Ascending aorta (tissue), 2 donors: ENCODE results near the gene ANXA9. TPM values are rescaled to one million over a fixed set of nuclear protein-coding genes. Genes with fewer than 3 reads are reported as not detected.
A peak's percentile ranks its signal among the peaks of the same experiment; 100 is the strongest.

ENCODE experiments used
- DNase-seq, 2 donors: peaks; one replicate each; pipeline ENCODE4 v3.0.0-alpha.2; 2019; ENCODE audit warnings: low spot score in 2 of 2
- H3K27ac ChIP-seq, 2 donors: fragments of 200-600 bp; sonication (generic); one replicate each; pipeline ENCODE4 v1.5.1; 2016 to 2017; ENCODE audit warnings: mild to moderate bottlenecking in 1 of 2
- H3K27me3 ChIP-seq: fragments of 200-600 bp; sonication (generic); one replicate; pipeline ENCODE4 v1.5.1; 2017
- H3K36me3 ChIP-seq, 2 donors: fragments of 200-600 bp; sonication (generic); one replicate each; pipeline ENCODE4 v1.5.1; 2016
- H3K4me1 ChIP-seq, 2 donors: fragments of 200-600 bp; sonication (generic); one replicate each; pipeline ENCODE4 v1.5.1; 2016 to 2017; ENCODE audit warnings: mild to moderate bottlenecking in 1 of 2
- H3K4me3 ChIP-seq, 2 donors: fragments of 200-600 bp; sonication (generic); one replicate each; pipeline ENCODE4 v1.5.1; 2016 to 2017; ENCODE audit warnings: mild to moderate bottlenecking in 1 of 2
- H3K9me3 ChIP-seq, 2 donors: fragments of 200-600 bp; sonication (generic); one replicate each; pipeline ENCODE4 v1.5.1; 2016
- CTCF ChIP-seq, 3 experiments: fragments of 200-600 bp in 2 of 3; fragments of 450-650 bp in 1 of 3; sonication (generic) in 2 of 3; IDR thresholded peaks; one replicate each; pipeline ENCODE4 v1.5.1; 2016 to 2019; ENCODE audit warnings: antibody characterized with exemption in 3 of 3, mild to moderate bottlenecking in 1 of 3, moderate library complexity in 1 of 3
- intact Hi-C: fragments of 100-400 bp; cut with DNase I; formaldehyde crosslinking; loops from one replicate; pipeline ENCODE4 v1.15.1; 2023
- total RNA-seq: library from RNA; depleted of rRNA; stranded (reverse); fragments of >200 nt; gene quantifications from one replicate; pipeline ENCODE4 v1.1.0, GENCODE V29; 2016

ANXA9 gene
- total RNA-seq, 1 donor from 2014 or later = not detected

GRCh38 chr1:150960646-150961045, 21.4 kb upstream of the ANXA9 start:
- TF ChIP-seq CTCF (IDR thresholded peaks at IDR 0.05) = no peak
- Histone ChIP-seq H3K4me3 (no peak overlapping the region), H3K9me3 (no peaks in the 10 kb centered on the region), H3K36me3 (peaks cover 69 to 95% of the 10 kb centered on the region in 2 donors), H3K27me3 (no peaks in the 10 kb centered on the region), H3K27ac (no peak overlapping the region), H3K4me1 (no peaks in the 10 kb centered on the region)
- no peak for DNase-seq
- intact Hi-C loops = no loop called here

GRCh38 chr1:150961756-150962155, 20.3 kb upstream of the ANXA9 start:
- DNase-seq = no peak
- intact Hi-C loops = no loop called here
- peak overlapping the region in 1 of 2 donors; percentile 23 for H3K27ac ChIP-seq
- no peak for TF ChIP-seq CTCF (IDR thresholded peaks at IDR 0.05)
- H3K36me3 ChIP-seq = peaks cover 80 to 96% of the 10 kb centered on the region in 2 donors
- no peaks in the 10 kb centered on the region for H3K27me3 ChIP-seq
- H3K4me3 ChIP-seq = no peak overlapping the region
- H3K4me1 ChIP-seq = no peaks in the 10 kb centered on the region
- no peaks in the 10 kb centered on the region for H3K9me3 ChIP-seq

GRCh38 chr1:150963321-150964163, 18.6 kb upstream of the ANXA9 start:
- Histone ChIP-seq H3K36me3 (peaks cover 89 to 98% of the 10 kb centered on the region in 2 donors), H3K9me3 (no peaks in the 10 kb centered on the region), H3K4me3 (no peak overlapping the region), H3K27ac (no peak overlapping the region), H3K27me3 (no peaks in the 10 kb centered on the region), H3K4me1 (no peaks in the 10 kb centered on the region)
- no peak for DNase-seq
- intact Hi-C loops = no loop called here
- no peak for TF ChIP-seq CTCF (IDR thresholded peaks at IDR 0.05)

- Histone ChIP-seq H3K27ac (no peak overlapping the region), H3K36me3 (peaks cover 92 to 98% of the 10 kb centered on the region in 2 donors)
These were observed 18.0 kb upstream of the ANXA9 start for GRCh38 chr1:150964164-150964489.

GRCh38 chr1:150965605-150966004, 16.5 kb upstream of the ANXA9 start:
- DNase-seq = no peak
- H3K27me3 ChIP-seq = no peaks in the 10 kb centered on the region
- peaks cover 79 to 84% of the 10 kb centered on the region in 2 donors for H3K36me3 ChIP-seq
- H3K4me1 ChIP-seq = peaks cover 0 to 10% of the 10 kb centered on the region in 2 donors
- TF ChIP-seq CTCF (IDR thresholded peaks at IDR 0.05) = no peak
- intact Hi-C loops = no loop called here
- H3K4me3 ChIP-seq = no peak overlapping the region
- no peak overlapping the region for H3K27ac ChIP-seq
- H3K9me3 ChIP-seq = no peaks in the 10 kb centered on the region

More at GRCh38 chr1:150964164-150964489, 18.0 kb upstream of the ANXA9 start:
- no peak for TF ChIP-seq CTCF (IDR thresholded peaks at IDR 0.05)
- no peaks in the 10 kb centered on the region for H3K9me3 ChIP-seq
- no peak overlapping the region for H3K4me3 ChIP-seq
- no peaks in the 10 kb centered on the region for H3K4me1 ChIP-seq
- no peaks in the 10 kb centered on the region for H3K27me3 ChIP-seq
- intact Hi-C loops = no loop called here
- DNase-seq = no peak
